T-helper 2 cell treated with Interferon-gamma antibody and Interleukin-4, amounts not matched to agents 100 ng/mL and 5 ng/mL, for 36 hours (primary cell): ENCODE data around the gene EIF4EBP3. TPM values are rescaled to one million over a fixed set of nuclear protein-coding genes. Genes with fewer than 3 reads are reported as not detected.

Experiments used
- intact Hi-C: fragments of 100-400 bp; cut with micrococcal nuclease; formaldehyde crosslinking; loops from one replicate; pipeline ENCODE4 v1.15.1; 2023
- total RNA-seq: library from RNA; stranded (reverse); gene quantifications from 2 replicates; pipeline ENCODE4 v1.2.3, GENCODE V29; 2022

Gene EIF4EBP3
- total RNA-seq, 1 donor from 2014 or later: 6.7 TPM

DNA sequence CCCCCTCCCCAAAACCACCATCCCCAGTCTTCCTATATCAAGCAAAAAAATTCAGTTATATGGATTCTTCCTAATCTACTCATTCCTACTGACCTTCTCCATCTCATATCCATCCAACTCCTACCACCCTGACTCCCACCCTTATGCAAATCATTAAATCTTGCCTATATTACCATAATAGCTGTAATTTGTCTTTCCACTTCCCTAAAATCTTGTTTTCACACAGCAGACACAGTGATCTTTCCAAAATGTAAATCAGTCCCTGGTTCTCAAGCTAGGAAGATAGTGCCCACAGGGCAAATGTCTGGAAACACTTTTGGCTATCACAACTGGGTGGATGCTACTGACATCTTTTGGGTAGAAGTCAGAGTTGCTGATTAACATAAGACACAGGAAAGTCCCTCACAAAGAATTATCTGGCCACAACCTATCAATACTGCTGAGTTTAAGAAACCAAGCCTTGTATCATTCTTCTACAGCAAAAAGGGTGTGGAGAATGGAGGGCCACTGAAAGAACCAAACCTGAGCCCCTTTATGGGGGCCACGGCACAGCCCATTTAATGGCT is 8.4 kb downstream of the EIF4EBP3 start:
- intact Hi-C loops: loop anchor here (1.0 to 2.0 kb wide), 3 partner anchors 8 to 155 kb away; partner anchors contain the start of genes ANKHD1, APBB3, SLC35A4 and ZMAT2

GRCh38 chr5:140556438-140556837 is 9.0 kb downstream of the EIF4EBP3 start:
- intact Hi-C loops: loop anchor here (1.0 to 2.0 kb wide), 3 partner anchors 8 to 156 kb away; partner anchors contain the start of genes ANKHD1, APBB3, SLC35A4 and ZMAT2

DNA sequence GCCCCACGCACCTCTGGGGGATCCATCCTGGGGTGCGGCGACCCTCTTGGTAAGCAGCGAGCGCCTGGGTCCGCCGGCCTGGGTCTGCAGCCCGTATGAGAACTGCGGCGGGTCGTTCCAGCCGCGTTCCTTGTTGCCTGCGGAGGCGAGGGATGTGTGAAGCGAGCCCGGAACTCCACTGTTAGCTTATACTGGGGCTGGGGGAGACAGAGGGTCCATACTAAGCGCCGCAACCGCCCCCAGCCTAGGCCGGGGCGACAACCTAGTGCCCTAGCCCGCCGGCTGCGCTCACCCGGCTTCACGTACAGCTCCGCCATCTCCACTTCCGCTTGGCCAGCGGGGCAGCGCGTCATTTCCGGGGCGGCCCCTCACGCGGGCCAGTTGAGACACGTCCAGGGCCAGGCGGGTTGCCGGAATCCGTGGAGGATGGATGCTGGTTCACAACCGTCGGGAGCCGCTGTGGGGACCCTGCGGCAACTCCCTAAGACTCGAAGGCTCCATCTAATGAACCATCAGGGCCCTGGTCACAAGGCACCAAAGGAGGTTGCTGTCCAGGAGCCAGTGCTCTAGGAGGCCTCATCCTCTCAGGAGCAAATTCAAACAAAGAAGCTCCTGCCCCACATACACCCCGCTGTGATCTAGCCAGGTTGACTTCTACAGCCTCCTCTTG is 9.8 kb downstream of the EIF4EBP3 start, which contains the start of gene SRA1:
Gene SRA1 (minus strand): TSS at position 338 of the 670 bp plus-strand sequence. CDS start 21 bp downstream, at position 317.
- intact Hi-C loops: loop anchor here (1.0 to 2.0 kb wide), 4 partner anchors 10 to 156 kb away; partner anchors contain the start of genes ANKHD1, EIF4EBP3, TMCO6 and ZMAT2

GRCh38 chr5:140557965-140558364 is 10.5 kb downstream of the EIF4EBP3 start:
- intact Hi-C loops: loop anchor here (1.0 to 2.0 kb wide), 4 partner anchors 11 to 157 kb away; partner anchors contain the start of genes ANKHD1, EIF4EBP3, TMCO6 and ZMAT2

DNA sequence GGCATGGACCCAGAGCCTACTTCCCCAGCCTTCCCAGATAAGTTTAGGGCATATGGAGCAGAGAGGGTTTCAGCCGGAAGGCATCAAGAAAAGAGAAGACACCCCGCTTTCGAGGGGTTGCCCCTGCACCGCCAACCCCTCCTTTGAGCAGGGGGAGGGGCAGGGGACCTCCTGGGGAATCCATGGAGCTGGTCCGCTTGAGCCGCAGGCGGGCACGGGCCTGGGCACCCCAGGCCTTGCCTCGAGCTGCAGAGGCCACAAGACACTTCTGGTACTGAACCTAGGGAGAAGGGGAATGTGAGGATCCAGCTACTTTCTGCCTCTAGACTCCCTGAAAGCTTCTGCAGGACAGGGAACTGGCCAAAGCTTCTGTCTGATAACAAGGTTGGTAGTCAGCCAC is 11.1 kb downstream of the EIF4EBP3 start:
- intact Hi-C loops: no loop called here

DNA sequence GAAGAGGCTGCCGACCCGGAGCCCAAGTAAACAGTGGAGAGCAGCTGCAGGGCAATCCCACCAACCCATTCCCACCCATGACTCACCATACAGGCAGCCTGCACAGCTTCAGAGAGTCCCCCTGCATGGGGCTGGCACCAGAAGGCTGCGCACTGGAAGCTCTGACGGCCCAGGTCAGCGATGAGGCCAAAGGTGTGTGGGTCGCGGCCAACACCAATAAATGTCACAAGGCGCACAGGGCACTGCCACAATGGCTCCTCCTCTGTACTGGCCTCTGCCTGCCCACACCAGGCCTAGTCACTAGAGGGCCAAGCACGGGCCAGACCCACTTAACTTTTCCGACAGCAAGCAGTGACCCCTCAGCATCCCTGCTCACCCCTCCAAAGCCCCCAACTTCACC is 12.8 kb downstream of the EIF4EBP3 start:
- intact Hi-C loops: loop anchor here (5.0 kb wide), 1 partner anchor 448 kb away; the partner anchor contains the start of gene PURA

- intact Hi-C loops: loop anchor here (5.0 kb wide), 1 partner anchor 450 kb away; the partner anchor contains the start of gene PURA
Measured at GRCh38 chr5:140561753-140562523, 14.5 kb downstream of the EIF4EBP3 start.

DNA sequence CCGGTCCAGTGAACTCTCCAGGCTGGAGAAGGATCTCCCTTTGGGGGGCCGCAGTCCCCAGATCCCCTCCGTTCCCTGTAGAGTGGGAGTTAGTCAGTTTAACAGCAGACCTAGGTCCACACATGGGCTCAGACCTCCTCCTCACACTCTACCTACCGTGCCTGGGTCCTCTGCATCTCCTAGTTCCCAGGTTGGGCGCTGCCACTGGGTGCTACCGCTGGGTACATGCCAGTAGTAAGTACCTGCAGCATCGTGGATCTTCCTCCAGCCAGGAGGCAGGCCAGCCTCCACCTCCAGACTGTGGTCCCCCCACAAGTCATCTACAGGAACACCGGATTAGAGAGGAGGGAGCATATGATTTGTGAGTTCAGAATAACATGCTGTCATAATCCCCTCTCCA is 16.1 kb downstream of the EIF4EBP3 start:
- intact Hi-C loops: loop anchor here (5.0 kb wide), 1 partner anchor 451 kb away; the partner anchor contains the start of gene PURA

DNA sequence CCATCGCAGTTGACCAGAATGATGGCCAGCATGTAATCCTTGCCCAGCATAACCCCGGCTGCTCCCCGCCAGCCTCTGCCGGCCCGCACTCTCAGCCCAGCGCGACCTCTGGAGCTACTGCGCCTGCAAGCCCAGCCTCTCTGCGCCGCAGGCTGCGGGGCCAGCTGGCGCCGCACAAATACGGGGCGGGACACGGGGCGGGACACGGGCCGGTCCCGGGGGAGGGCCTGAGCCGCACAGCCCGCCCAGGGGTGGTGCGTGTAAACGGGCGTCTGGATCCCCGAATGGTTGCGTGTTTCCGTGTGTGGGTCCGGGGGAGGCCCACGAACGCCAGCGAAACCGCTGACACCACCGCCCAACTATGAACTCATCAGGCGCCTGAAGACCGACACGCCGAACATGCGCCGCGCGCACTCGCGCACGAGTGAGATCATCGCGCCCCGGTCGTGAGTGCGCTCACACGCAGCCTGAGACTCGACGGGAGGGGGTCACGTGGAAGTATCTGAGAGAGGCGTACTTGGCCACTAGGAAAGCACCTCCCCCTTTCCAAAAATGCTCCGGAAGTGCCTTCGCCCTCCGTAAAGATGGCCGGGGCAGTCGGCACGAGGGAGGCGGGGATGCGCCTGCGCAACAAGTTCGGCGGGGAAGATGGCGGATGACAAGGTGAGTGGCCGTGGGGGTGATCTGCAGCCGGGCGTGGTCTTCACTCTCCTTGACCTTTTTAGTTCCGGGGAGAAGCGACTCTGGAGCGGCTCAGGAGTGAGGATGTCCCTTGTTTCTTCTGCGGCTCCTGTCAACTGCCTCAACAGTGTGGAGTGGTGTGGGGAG is 16.9 kb downstream of the EIF4EBP3 start, which contains the start of the genes APBB3 and SLC35A4:
Gene APBB3 (minus strand): TSS at position 403 of the 828 bp plus-strand sequence. CDS start 353 bp downstream, at position 50.
Gene SLC35A4 (plus strand): TSS at position 633 of the 828 bp plus-strand sequence. CDS start 2,342 bp downstream, outside the sequence.
- intact Hi-C loops: loop anchor here (1.0 to 5.0 kb wide), 10 partner anchors 8 to 452 kb away; partner anchors contain the start of genes ANKHD1, CYSTM1, EIF4EBP3 and IK

GRCh38 chr5:140565024-140565779 is 17.7 kb downstream of the EIF4EBP3 start:
- intact Hi-C loops: no loop called here

GRCh38 chr5:140565780-140566095 is 18.3 kb downstream of the EIF4EBP3 start:
- intact Hi-C loops: no loop called here

DNA sequence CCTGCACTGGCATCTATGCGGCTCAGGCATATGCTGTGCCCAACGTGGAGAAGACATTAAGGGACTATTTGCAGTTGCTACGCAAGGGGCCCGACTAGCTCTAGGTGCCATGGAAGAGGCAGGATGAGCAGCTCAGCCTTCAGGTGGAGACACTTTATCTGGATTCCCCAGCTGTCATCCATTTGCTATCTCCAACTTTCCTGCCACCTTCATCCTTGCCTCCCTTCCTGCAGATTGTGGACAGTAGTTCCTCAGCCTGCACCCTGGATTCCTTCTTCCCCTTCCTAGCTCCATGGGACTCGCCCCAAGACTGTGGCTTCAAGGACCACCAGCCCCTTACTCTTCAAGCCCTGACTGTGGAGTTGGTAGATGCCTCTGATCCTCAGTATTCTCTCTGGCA is 19.2 kb downstream of the EIF4EBP3 start:
- intact Hi-C loops: no loop called here

DNA sequence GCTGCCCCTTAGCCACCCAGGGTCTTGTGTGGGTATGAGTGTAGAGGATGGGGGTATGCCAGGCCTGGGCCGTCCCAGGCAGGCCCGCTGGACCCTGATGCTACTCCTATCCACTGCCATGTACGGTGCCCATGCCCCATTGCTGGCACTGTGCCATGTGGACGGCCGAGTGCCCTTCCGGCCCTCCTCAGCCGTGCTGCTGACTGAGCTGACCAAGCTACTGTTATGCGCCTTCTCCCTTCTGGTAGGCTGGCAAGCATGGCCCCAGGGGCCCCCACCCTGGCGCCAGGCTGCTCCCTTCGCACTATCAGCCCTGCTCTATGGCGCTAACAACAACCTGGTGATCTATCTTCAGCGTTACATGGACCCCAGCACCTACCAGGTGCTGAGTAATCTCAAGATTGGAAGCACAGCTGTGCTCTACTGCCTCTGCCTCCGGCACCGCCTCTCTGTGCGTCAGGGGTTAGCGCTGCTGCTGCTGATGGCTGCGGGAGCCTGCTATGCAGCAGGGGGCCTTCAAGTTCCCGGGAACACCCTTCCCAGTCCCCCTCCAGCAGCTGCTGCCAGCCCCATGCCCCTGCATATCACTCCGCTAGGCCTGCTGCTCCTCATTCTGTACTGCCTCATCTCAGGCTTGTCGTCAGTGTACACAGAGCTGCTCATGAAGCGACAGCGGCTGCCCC is 19.8 kb downstream of the EIF4EBP3 start:
- intact Hi-C loops: no loop called here

GRCh38 chr5:140567871-140568270 is 20.4 kb downstream of the EIF4EBP3 start:
- intact Hi-C loops: no loop called here

DNA sequence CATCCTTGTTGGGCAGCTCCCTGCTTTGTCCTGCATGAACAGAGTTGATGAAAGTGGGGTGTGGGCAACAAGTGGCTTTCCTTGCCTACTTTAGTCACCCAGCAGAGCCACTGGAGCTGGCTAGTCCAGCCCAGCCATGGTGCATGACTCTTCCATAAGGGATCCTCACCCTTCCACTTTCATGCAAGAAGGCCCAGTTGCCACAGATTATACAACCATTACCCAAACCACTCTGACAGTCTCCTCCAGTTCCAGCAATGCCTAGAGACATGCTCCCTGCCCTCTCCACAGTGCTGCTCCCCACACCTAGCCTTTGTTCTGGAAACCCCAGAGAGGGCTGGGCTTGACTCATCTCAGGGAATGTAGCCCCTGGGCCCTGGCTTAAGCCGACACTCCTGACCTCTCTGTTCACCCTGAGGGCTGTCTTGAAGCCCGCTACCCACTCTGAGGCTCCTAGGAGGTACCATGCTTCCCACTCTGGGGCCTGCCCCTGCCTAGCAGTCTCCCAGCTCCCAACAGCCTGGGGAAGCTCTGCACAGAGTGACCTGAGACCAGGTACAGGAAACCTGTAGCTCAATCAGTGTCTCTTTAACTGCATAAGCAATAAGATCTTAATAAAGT is 21.1 kb downstream of the EIF4EBP3 start:
- intact Hi-C loops: loop anchor here (1.0 kb wide), 1 partner anchor 71 kb away; the partner anchor contains the start of gene TMCO6

- intact Hi-C loops: loop anchor here (1.0 kb wide), 1 partner anchor 70 kb away; the partner anchor contains the start of gene TMCO6
Measured at GRCh38 chr5:140569197-140569596, 21.7 kb downstream of the EIF4EBP3 start.

- intact Hi-C loops: no loop called here
Measured at GRCh38 chr5:140570058-140570457, 22.6 kb downstream of the EIF4EBP3 start.

- intact Hi-C loops: no loop called here
Measured at GRCh38 chr5:140570488-140570887, 23.0 kb downstream of the EIF4EBP3 start.
